Measurements from ENCODE around the gene FUT8. TPM values are rescaled to one million over a fixed set of nuclear protein-coding genes. Genes with fewer than 3 reads are reported as not detected.

Gene FUT8
- total RNA-seq, 1 donor from 2014 or later = 56.6 TPM

GRCh38 chr14:65502676-65503124 lies 90.2 kb downstream of the FUT8 start:
- peaks cover 6% of the 10 kb centered on the region for H3K36me3 Mint-ChIP-seq (ENCODE audit: unreplicated experiment)
- H3K27ac Mint-ChIP-seq (ENCODE audit: unreplicated experiment) = no peak overlapping the region
- TF ChIP-seq, protein P1, sequence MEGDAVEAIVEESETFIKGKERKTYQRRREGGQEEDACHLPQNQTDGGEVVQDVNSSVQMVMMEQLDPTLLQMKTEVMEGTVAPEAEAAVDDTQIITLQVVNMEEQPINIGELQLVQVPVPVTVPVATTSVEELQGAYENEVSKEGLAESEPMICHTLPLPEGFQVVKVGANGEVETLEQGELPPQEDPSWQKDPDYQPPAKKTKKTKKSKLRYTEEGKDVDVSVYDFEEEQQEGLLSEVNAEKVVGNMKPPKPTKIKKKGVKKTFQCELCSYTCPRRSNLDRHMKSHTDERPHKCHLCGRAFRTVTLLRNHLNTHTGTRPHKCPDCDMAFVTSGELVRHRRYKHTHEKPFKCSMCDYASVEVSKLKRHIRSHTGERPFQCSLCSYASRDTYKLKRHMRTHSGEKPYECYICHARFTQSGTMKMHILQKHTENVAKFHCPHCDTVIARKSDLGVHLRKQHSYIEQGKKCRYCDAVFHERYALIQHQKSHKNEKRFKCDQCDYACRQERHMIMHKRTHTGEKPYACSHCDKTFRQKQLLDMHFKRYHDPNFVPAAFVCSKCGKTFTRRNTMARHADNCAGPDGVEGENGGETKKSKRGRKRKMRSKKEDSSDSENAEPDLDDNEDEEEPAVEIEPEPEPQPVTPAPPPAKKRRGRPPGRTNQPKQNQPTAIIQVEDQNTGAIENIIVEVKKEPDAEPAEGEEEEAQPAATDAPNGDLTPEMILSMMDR (IDR thresholded peaks at IDR 0.05; ENCODE audit: partially characterized antibody, unreplicated experiment) = no peak
- no peak for DNase-seq
- peaks cover 3% of the 10 kb centered on the region for H3K27me3 Mint-ChIP-seq (ENCODE audit: unreplicated experiment)
- peaks cover 11% of the 10 kb centered on the region for H3K4me1 Mint-ChIP-seq (ENCODE audit: low read depth, unreplicated experiment)
- H3K4me3 Mint-ChIP-seq (ENCODE audit: unreplicated experiment) = peak overlapping the region; percentile 35
- H3K9me3 Mint-ChIP-seq (ENCODE audit: unreplicated experiment) = peaks cover 11% of the 10 kb centered on the region

DNA sequence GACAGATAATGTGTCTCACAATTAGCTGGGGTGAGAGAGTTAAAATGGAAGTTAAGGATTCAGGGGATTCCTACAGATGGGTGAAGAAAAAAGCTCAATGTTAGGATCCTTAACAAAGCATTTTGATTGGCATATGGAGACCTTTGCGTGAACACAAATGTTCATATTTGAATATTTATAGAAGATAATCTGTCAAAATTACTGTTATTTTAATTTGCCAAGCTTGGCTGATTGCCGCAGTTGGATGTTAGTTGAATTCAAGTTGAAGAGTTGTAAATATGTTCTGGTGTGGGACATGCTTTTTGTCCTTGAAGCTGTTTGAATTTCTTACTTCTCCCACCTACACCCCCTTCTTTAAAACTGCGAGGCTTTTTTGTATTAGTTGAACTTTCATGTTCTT lies 91.2 kb downstream of the FUT8 start:
- no peak overlapping the region for H3K27ac Mint-ChIP-seq (ENCODE audit: unreplicated experiment)
- peaks cover 14% of the 10 kb centered on the region for H3K9me3 Mint-ChIP-seq (ENCODE audit: unreplicated experiment)
- TF ChIP-seq, protein P1 (IDR thresholded peaks at IDR 0.05; ENCODE audit: partially characterized antibody, unreplicated experiment) = no peak
- H3K36me3 Mint-ChIP-seq (ENCODE audit: unreplicated experiment) = peaks cover 10% of the 10 kb centered on the region
- H3K4me3 Mint-ChIP-seq (ENCODE audit: unreplicated experiment) = no peak overlapping the region
- H3K27me3 Mint-ChIP-seq (ENCODE audit: unreplicated experiment) = peaks cover 3% of the 10 kb centered on the region
- DNase-seq = no peak
- peaks cover 11% of the 10 kb centered on the region for H3K4me1 Mint-ChIP-seq (ENCODE audit: low read depth, unreplicated experiment)

- H3K27ac Mint-ChIP-seq (ENCODE audit: unreplicated experiment) = peak overlapping the region; percentile 56
- peak; percentile 54 for DNase-seq
- peak overlapping the region; percentile 56 for H3K4me3 Mint-ChIP-seq (ENCODE audit: unreplicated experiment)
- H3K36me3 Mint-ChIP-seq (ENCODE audit: unreplicated experiment) = peaks cover 20% of the 10 kb centered on the region
- TF ChIP-seq, protein P1 (IDR thresholded peaks at IDR 0.05; ENCODE audit: partially characterized antibody, unreplicated experiment) = no peak
- H3K9me3 Mint-ChIP-seq (ENCODE audit: unreplicated experiment) = peaks cover 29% of the 10 kb centered on the region
- peaks cover 3% of the 10 kb centered on the region for H3K27me3 Mint-ChIP-seq (ENCODE audit: unreplicated experiment)
- H3K4me1 Mint-ChIP-seq (ENCODE audit: low read depth, unreplicated experiment) = peaks cover 11% of the 10 kb centered on the region
Observed at GRCh38 chr14:65506801-65507200, 94.3 kb downstream of the FUT8 start.

DNA sequence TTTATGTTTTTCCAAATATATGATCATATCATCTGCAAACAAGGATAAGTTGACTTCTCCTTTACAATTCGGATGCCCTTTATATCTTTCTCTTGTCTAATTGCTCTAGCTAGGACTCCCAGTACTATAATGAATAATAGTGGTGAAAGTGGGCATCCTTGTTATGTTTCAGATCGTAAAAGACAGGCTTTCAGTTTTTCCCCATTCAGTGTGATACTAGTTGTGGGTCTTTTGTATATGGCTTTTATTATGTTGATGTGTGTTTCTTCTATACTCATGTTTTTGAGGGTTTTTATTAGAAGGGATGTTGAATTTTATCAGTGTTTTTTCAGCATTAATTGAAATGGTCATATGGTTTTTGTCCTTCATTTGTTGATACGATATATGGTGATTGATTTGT lies 97.3 kb downstream of the FUT8 start:
- Mint-ChIP-seq H3K4me3 (ENCODE audit: unreplicated experiment) (no peak overlapping the region), H3K27me3 (ENCODE audit: unreplicated experiment) (peaks cover 3% of the 10 kb centered on the region), H3K9me3 (ENCODE audit: unreplicated experiment) (peaks cover 29% of the 10 kb centered on the region), H3K4me1 (ENCODE audit: low read depth, unreplicated experiment) (peaks cover 3% of the 10 kb centered on the region), H3K27ac (ENCODE audit: unreplicated experiment) (no peak overlapping the region), H3K36me3 (ENCODE audit: unreplicated experiment) (peaks cover 20% of the 10 kb centered on the region)
- DNase-seq = no peak
- TF ChIP-seq, protein P1 (IDR thresholded peaks at IDR 0.05; ENCODE audit: partially characterized antibody, unreplicated experiment) = no peak

GRCh38 chr14:65513671-65514070 lies 101.1 kb downstream of the FUT8 start:
- DNase-seq = no peak
- Mint-ChIP-seq H3K27me3 (ENCODE audit: unreplicated experiment) (no peaks in the 10 kb centered on the region), H3K36me3 (ENCODE audit: unreplicated experiment) (peaks cover 11% of the 10 kb centered on the region), H3K4me1 (ENCODE audit: low read depth, unreplicated experiment) (no peaks in the 10 kb centered on the region), H3K4me3 (ENCODE audit: unreplicated experiment) (no peak overlapping the region), H3K27ac (ENCODE audit: unreplicated experiment) (no peak overlapping the region), H3K9me3 (ENCODE audit: unreplicated experiment) (peaks cover 16% of the 10 kb centered on the region)
- TF ChIP-seq, protein P1 (IDR thresholded peaks at IDR 0.05; ENCODE audit: partially characterized antibody, unreplicated experiment) = no peak

Measured in glutamatergic neuron (in vitro differentiated cells).